HG02678 (cell line): ENCODE data around the gene NEK8.

Experiments
- ATAC-seq: cut with Tn5 transposase; IDR thresholded peaks from one replicate; pipeline ENCODE4 v1.9.1; 2021; ENCODE audit warnings: mild to moderate bottlenecking, moderate library complexity; ENCODE audit not compliant: unreplicated experiment

The NEK8 gene

GRCh38 chr17:28728364-28729200 lies at the start of gene NEK8:
TSS of gene NEK8 (plus strand) at chr17:28728788. CDS start at chr17:28728814, 26 bp downstream.
- ATAC-seq, result peak; percentile 42

- ATAC-seq, result no peak
Measured at GRCh38 chr17:28682655-28683054, 45.9 kb upstream of the NEK8 start.

GRCh38 chr17:28684963-28685362 lies 43.6 kb upstream of the NEK8 start:
- no peak for ATAC-seq

DNA sequence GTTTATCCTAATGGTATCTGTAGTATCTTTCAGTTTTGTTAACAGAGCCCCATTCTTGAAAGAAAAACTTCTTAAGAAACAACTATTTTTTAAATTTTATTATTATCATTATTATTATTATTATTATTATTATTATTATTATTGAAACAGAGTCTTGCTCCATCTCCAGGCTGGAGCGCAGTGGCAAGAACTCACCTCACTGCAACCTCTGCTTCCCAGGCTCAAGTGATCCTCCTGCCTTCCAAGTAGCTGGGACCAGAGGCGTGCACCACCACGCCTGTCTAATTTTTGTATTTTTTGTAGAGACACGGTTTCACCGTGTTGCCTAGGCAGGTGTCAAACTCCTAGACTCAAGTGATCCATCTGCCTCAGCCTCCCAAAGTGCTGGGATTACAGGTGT lies 43.2 kb upstream of the NEK8 start:
- ATAC-seq, result no peak

GRCh38 chr17:28686296-28686695 lies 42.3 kb upstream of the NEK8 start:
- no peak for ATAC-seq

- no peak for ATAC-seq
Measured at GRCh38 chr17:28688481-28688880, 40.1 kb upstream of the NEK8 start.

GRCh38 chr17:28689011-28689410 lies 39.6 kb upstream of the NEK8 start:
- no peak for ATAC-seq

- ATAC-seq, result no peak
Measured at GRCh38 chr17:28693869-28694268, 34.7 kb upstream of the NEK8 start.

DNA sequence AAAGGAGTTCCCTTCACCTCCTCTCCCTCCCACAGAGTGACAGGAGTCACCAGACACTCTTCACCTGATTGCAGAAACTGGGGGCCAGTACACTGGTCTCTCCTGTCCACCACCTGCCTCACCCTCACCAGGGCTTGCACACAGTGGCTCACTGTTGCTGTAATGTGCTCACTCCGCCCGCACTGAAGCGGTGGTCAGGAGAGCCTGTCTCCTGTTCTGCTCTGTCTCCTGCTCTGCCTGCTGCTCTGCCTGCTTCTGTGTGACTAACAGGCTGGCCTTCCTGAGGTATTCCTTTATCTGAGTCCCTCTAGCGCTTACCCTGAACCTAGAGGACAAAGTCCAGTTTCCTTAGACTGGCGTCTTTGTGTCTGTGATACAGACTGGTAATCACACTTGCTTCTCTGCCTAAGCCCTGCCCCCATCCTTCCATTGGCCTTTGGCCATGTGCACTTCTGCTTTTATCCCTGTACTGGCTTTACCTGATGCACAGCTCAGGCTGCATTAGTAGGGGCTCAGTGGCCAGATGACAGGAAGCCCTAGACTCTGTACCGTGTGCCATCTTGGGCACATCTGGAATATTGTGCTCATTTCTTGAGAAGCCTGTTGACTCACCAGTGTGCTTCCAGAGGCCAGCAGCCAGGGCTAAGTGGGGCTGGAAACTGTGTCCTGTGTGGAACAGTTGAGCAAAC lies 30.2 kb upstream of the NEK8 start:
- no peak for ATAC-seq

DNA sequence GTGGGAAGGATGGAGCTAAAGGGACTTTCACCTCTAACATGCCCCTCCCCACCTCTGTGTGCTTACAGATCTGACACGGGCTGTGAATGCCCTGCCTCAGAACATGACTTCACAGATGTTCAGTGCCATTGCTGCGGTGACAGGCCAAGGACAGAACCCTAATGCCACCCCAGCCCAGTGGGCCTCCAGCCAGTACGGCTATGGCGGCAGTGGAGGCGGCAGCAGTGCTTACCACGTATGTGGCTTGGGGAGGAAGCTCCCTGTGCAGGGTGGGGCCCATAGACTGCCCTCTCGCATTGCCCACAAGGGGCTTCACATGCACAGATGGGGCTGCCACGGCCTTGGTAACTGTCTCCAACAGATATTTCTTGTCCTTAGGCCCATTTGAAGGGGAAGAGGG lies 28.3 kb upstream of the NEK8 start:
- no peak for ATAC-seq

GRCh38 chr17:28700830-28701492 lies 27.6 kb upstream of the NEK8 start:
- ATAC-seq, result no peak

- ATAC-seq, result no peak
Measured at GRCh38 chr17:28702026-28702751, 26.4 kb upstream of the NEK8 start.

- ATAC-seq, result no peak
Measured at GRCh38 chr17:28702752-28703150, 25.8 kb upstream of the NEK8 start.

- no peak for ATAC-seq
Measured at GRCh38 chr17:28703552-28704218, 24.9 kb upstream of the NEK8 start.

DNA sequence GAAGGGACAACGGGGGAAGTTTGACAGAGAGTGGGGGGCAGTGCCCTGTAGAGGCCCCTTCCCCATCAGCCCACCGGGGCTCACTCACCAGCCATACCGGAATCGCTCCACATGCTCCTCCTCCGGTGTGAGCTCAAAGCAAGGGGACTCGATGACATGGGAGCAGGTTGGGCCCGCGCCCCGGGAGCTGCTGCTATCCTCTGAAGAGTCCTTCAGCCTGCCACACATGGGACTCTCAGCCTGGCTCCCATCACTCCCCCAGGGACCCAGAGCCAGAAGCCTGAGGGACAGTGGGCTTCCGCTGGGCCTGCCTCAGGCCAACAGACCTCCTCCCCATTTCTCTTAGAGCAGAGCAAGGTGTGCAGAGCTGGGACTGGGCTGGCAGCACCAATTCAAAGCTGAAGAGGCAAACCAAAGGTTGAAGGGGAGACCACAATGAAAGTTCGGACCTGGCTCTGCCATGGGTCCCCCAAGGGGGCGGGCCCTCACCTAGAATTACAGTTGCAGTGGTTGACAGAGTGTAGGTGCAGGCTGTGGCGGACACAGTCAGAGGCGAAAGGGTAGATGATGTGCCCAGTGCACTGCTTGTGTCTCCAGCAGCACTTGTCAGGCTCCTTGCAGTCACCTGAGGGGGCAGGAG lies 24.2 kb upstream of the NEK8 start:
- no peak for ATAC-seq

GRCh38 chr17:28705074-28705659 lies 23.4 kb upstream of the NEK8 start:
- no peak for ATAC-seq

GRCh38 chr17:28705728-28706334 lies 22.8 kb upstream of the NEK8 start:
- no peak for ATAC-seq

GRCh38 chr17:28706471-28707338 lies 21.9 kb upstream of the NEK8 start:
- no peak for ATAC-seq
